HG03571 (cell line): Measurements from ENCODE around the gene GHRHR.

ENCODE experiments used
- ATAC-seq: cut with Tn5 transposase; IDR thresholded peaks from one replicate; pipeline ENCODE4 v1.9.1; 2021; ENCODE audit not compliant: unreplicated experiment

Gene GHRHR

GRCh38 chr7:30928254-30928872 lies 35.4 kb upstream of the GHRHR start:
- no peak for ATAC-seq

- ATAC-seq, result no peak
These were observed 34.1 kb upstream of the GHRHR start for GRCh38 chr7:30929686-30930085.

GRCh38 chr7:30930621-30931020 lies 33.1 kb upstream of the GHRHR start:
- no peak for ATAC-seq

- no peak for ATAC-seq
These were observed 32.4 kb upstream of the GHRHR start for GRCh38 chr7:30931161-30931928.

- no peak for ATAC-seq
These were observed 31.7 kb upstream of the GHRHR start for GRCh38 chr7:30931929-30932540.

- no peak for ATAC-seq
These were observed 31.2 kb upstream of the GHRHR start for GRCh38 chr7:30932562-30932961.

GRCh38 chr7:30933124-30933974 lies 30.4 kb upstream of the GHRHR start:
- ATAC-seq, result no peak

GRCh38 chr7:30934225-30934624 lies 29.5 kb upstream of the GHRHR start:
- ATAC-seq, result no peak

- no peak for ATAC-seq
These were observed 28.8 kb upstream of the GHRHR start for GRCh38 chr7:30934732-30935568.

- no peak for ATAC-seq
These were observed 28.2 kb upstream of the GHRHR start for GRCh38 chr7:30935569-30935877.

- ATAC-seq, result no peak
These were observed 27.0 kb upstream of the GHRHR start for GRCh38 chr7:30936650-30937245.

GRCh38 chr7:30937416-30937815 lies 26.3 kb upstream of the GHRHR start:
- ATAC-seq, result no peak

GRCh38 chr7:30938435-30939316 lies 25.1 kb upstream of the GHRHR start:
- ATAC-seq, result peak; percentile 85

GRCh38 chr7:30941582-30942323 lies 22.0 kb upstream of the GHRHR start:
- no peak for ATAC-seq

GRCh38 chr7:30950197-30950596 lies 13.6 kb upstream of the GHRHR start:
- ATAC-seq, result no peak

- no peak for ATAC-seq
These were observed 8.8 kb upstream of the GHRHR start for GRCh38 chr7:30954914-30955313.

GRCh38 chr7:30956704-30957103 lies 7.0 kb upstream of the GHRHR start:
- no peak for ATAC-seq

GRCh38 chr7:30965372-30965771 lies 1.6 kb downstream of the GHRHR start:
- no peak for ATAC-seq

- no peak for ATAC-seq
These were observed 2.1 kb downstream of the GHRHR start for GRCh38 chr7:30965883-30966282.
